ENCODE measurements around the gene DLEC1.

DNA sequence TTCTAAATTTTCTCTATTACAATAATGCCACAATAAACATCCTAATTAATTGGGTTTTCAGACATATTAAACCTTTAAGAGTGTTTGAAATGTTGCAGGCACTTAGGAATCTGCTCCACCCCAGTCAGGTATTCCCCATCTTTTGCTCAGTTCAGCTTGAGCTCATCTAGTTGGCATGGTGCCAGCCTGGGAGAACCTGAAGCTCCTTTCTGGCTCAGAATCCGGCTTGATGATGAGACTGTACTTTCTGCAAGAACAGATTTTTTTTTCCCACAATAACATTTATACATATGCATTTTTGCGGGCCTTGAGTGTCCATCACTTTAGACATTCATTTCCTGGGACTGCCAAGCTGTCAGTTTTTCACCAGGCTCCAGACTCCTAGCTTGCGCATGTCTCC lies 118.6 kb downstream of the DLEC1 start:
- TF ChIP-seq POLR2A (IDR thresholded peaks at IDR 0.05; ENCODE audit: low read depth, low read length) (no peak), POLR2AphosphoS5 (IDR thresholded peaks at IDR 0.05; ENCODE audit: low read depth, low read length) (no peak), TAF1 (IDR thresholded peaks at IDR 0.05; ENCODE audit: borderline replicate concordance, low read depth, low read length) (no peak)

All from GM12892 (cell line).